Activated CD8-positive, alpha-beta memory T cell treated with anti-CD3 and anti-CD28 coated beads, Interleukin-2, amount 10 ng/mL, durations not matched to agents 7 days and 5 days (primary cell): ENCODE data around the gene NUDCD3. TPM values are rescaled to one million over a fixed set of nuclear protein-coding genes. Genes with fewer than 3 reads are reported as not detected.

Source experiments
- ATAC-seq: fragments of 150-1000 bp; cut with Tn5 transposase; one replicate; pipeline ENCODE4 v1.10.0; 2021; ENCODE audit warnings: moderate library complexity
- CTCF ChIA-PET: fragments of 350-600 bp; sonication (Branson Sonifier 250); formaldehyde crosslinking; loops from one replicate; lab custom pipeline; 2021; ENCODE audit warnings: antibody characterized with exemption; lab: Charles Lee
- DNase-seq: peaks from one replicate; pipeline ENCODE4 v3.0.0-alpha.2; 2020
- H3K27ac Mint-ChIP-seq: one replicate; pipeline ENCODE4 v1.8.0; 2021; ENCODE audit warnings: mild to moderate bottlenecking, mixed read lengths
- H3K27me3 Mint-ChIP-seq: one replicate; pipeline ENCODE4 v1.8.0; 2021; ENCODE audit warnings: mixed read lengths
- H3K36me3 Mint-ChIP-seq: one replicate; pipeline ENCODE4 v1.8.0; 2021; ENCODE audit warnings: mild to moderate bottlenecking, mixed read lengths
- H3K4me1 Mint-ChIP-seq: one replicate; pipeline ENCODE4 v1.8.0; 2021; ENCODE audit warnings: mixed read lengths
- H3K4me3 Mint-ChIP-seq: one replicate; pipeline ENCODE4 v1.8.0; 2021; ENCODE audit warnings: mild to moderate bottlenecking, moderate library complexity, mixed read lengths
- H3K9me3 Mint-ChIP-seq: one replicate; pipeline ENCODE4 v1.8.0; 2022; ENCODE audit warnings: low read depth, mixed read lengths
- total RNA-seq, 2 experiments: library from RNA; stranded (reverse); gene quantifications; one replicate each; pipeline ENCODE4 v1.2.3, GENCODE V29; 2021

NUDCD3 gene
- total RNA-seq, 2 experiments from 2014 or later = 92.2 to 101 TPM

- Mint-ChIP-seq H3K27ac (no peak overlapping the region), H3K4me3 (no peak overlapping the region), H3K9me3 (no peaks in the 10 kb centered on the region), H3K4me1 (peaks cover 4% of the 10 kb centered on the region), H3K27me3 (no peaks in the 10 kb centered on the region), H3K36me3 (peaks cover 34% of the 10 kb centered on the region)
- CTCF ChIA-PET = interaction anchor here (1.0 to 2.2 kb wide), 3 partner anchors 13 to 174 kb away, joined by 3 to 6 read pairs (median 4); no protein-coding TSS in a partner anchor
- DNase-seq (no peak), ATAC-seq (no peak)
Measured at GRCh38 chr7:44415510-44415909, 74.9 kb downstream of the NUDCD3 start.

- H3K9me3 Mint-ChIP-seq = no peaks in the 10 kb centered on the region
- no peak overlapping the region for H3K27ac Mint-ChIP-seq
- H3K27me3 Mint-ChIP-seq = no peaks in the 10 kb centered on the region
- ATAC-seq (no peak), DNase-seq (no peak)
- H3K4me3 Mint-ChIP-seq = no peak overlapping the region
- peaks cover 35% of the 10 kb centered on the region for H3K36me3 Mint-ChIP-seq
- CTCF ChIA-PET = interaction anchor here (1.0 kb wide), 1 partner anchor 173 kb away, joined by 3 read pairs; no protein-coding TSS in a partner anchor
- H3K4me1 Mint-ChIP-seq = peaks cover 4% of the 10 kb centered on the region
Measured at GRCh38 chr7:44415047-44415446, 75.4 kb downstream of the NUDCD3 start.

- CTCF ChIA-PET = no interaction called here
Measured at GRCh38 chr7:44411306-44411705, 79.2 kb downstream of the NUDCD3 start.

GRCh38 chr7:44408596-44408995 is 81.9 kb downstream of the NUDCD3 start:
- no peak for ATAC-seq
- peaks cover 33% of the 10 kb centered on the region for H3K36me3 Mint-ChIP-seq

More at GRCh38 chr7:44411306-44411705, 79.2 kb downstream of the NUDCD3 start:
- no peaks in the 10 kb centered on the region for H3K27me3 Mint-ChIP-seq
- peaks cover 31% of the 10 kb centered on the region for H3K36me3 Mint-ChIP-seq
- H3K27ac Mint-ChIP-seq = no peak overlapping the region
- no peak overlapping the region for H3K4me3 Mint-ChIP-seq
- DNase-seq (no peak), ATAC-seq (no peak)
- peaks cover 4% of the 10 kb centered on the region for H3K4me1 Mint-ChIP-seq
- peaks cover 2% of the 10 kb centered on the region for H3K9me3 Mint-ChIP-seq

GRCh38 chr7:44403775-44404174 is 86.7 kb downstream of the NUDCD3 start:
- peaks cover 4% of the 10 kb centered on the region for H3K36me3 Mint-ChIP-seq
- CTCF ChIA-PET = no interaction called here
- H3K27ac Mint-ChIP-seq = no peak overlapping the region
- DNase-seq (no peak), ATAC-seq (no peak)
- H3K27me3 Mint-ChIP-seq = no peaks in the 10 kb centered on the region
- H3K9me3 Mint-ChIP-seq = no peaks in the 10 kb centered on the region
- H3K4me3 Mint-ChIP-seq = no peak overlapping the region
- H3K4me1 Mint-ChIP-seq = no peaks in the 10 kb centered on the region

More at GRCh38 chr7:44408596-44408995, 81.9 kb downstream of the NUDCD3 start:
- CTCF ChIA-PET = interaction anchor here (0.6 to 2.4 kb wide), 4 partner anchors 30 to 387 kb away, joined by 3 to 5 read pairs (median 4); no protein-coding TSS in a partner anchor
- Mint-ChIP-seq H3K27ac (no peak overlapping the region), H3K27me3 (no peaks in the 10 kb centered on the region), H3K9me3 (peaks cover 2% of the 10 kb centered on the region), H3K4me1 (no peaks in the 10 kb centered on the region), H3K4me3 (no peak overlapping the region)
- DNase-seq = no peak

GRCh38 chr7:44403176-44403759 is 87.2 kb downstream of the NUDCD3 start:
- Mint-ChIP-seq H3K36me3 (peaks cover 4% of the 10 kb centered on the region), H3K4me3 (no peak overlapping the region), H3K27me3 (no peaks in the 10 kb centered on the region), H3K27ac (no peak overlapping the region), H3K4me1 (no peaks in the 10 kb centered on the region), H3K9me3 (no peaks in the 10 kb centered on the region)
- ATAC-seq (no peak), DNase-seq (no peak)
- CTCF ChIA-PET = no interaction called here

- Mint-ChIP-seq H3K4me1 (no peaks in the 10 kb centered on the region), H3K36me3 (peaks cover 4% of the 10 kb centered on the region), H3K27me3 (no peaks in the 10 kb centered on the region), H3K4me3 (no peak overlapping the region), H3K27ac (no peak overlapping the region), H3K9me3 (no peaks in the 10 kb centered on the region)
- ATAC-seq (no peak), DNase-seq (no peak)
- CTCF ChIA-PET = no interaction called here
Measured at GRCh38 chr7:44402401-44403060, 87.9 kb downstream of the NUDCD3 start.

- H3K36me3 Mint-ChIP-seq = peaks cover 4% of the 10 kb centered on the region
- ATAC-seq = no peak
- H3K27ac Mint-ChIP-seq = no peak overlapping the region
- H3K27me3 Mint-ChIP-seq = no peaks in the 10 kb centered on the region
- H3K9me3 Mint-ChIP-seq = no peaks in the 10 kb centered on the region
- CTCF ChIA-PET = no interaction called here
- DNase-seq = no peak
- no peaks in the 10 kb centered on the region for H3K4me1 Mint-ChIP-seq
- H3K4me3 Mint-ChIP-seq = no peak overlapping the region
Measured at GRCh38 chr7:44401692-44402091, 88.8 kb downstream of the NUDCD3 start.

GRCh38 chr7:44400033-44400511 is 90.4 kb downstream of the NUDCD3 start:
- H3K9me3 Mint-ChIP-seq = no peaks in the 10 kb centered on the region
- peaks cover 4% of the 10 kb centered on the region for H3K36me3 Mint-ChIP-seq
- no peaks in the 10 kb centered on the region for H3K27me3 Mint-ChIP-seq
- H3K4me3 Mint-ChIP-seq = no peak overlapping the region
- H3K27ac Mint-ChIP-seq = no peak overlapping the region
- CTCF ChIA-PET = no interaction called here
- ATAC-seq (no peak), DNase-seq (no peak)
- no peaks in the 10 kb centered on the region for H3K4me1 Mint-ChIP-seq

GRCh38 chr7:44398953-44399574 is 91.4 kb downstream of the NUDCD3 start:
- no peak overlapping the region for H3K27ac Mint-ChIP-seq
- CTCF ChIA-PET = no interaction called here
- H3K4me1 Mint-ChIP-seq = no peaks in the 10 kb centered on the region
- ATAC-seq (no peak), DNase-seq (peak; percentile 32)
- no peak overlapping the region for H3K4me3 Mint-ChIP-seq
- H3K9me3 Mint-ChIP-seq = no peaks in the 10 kb centered on the region
- no peaks in the 10 kb centered on the region for H3K27me3 Mint-ChIP-seq
- H3K36me3 Mint-ChIP-seq = peaks cover 4% of the 10 kb centered on the region

- H3K27ac Mint-ChIP-seq = no peak overlapping the region
- DNase-seq (peak; percentile 29), ATAC-seq (no peak)
- H3K4me3 Mint-ChIP-seq = no peak overlapping the region
- H3K4me1 Mint-ChIP-seq = no peaks in the 10 kb centered on the region
- H3K9me3 Mint-ChIP-seq = no peaks in the 10 kb centered on the region
- H3K36me3 Mint-ChIP-seq = peaks cover 3% of the 10 kb centered on the region
- CTCF ChIA-PET = no interaction called here
- no peaks in the 10 kb centered on the region for H3K27me3 Mint-ChIP-seq
Measured at GRCh38 chr7:44398511-44398911, 91.9 kb downstream of the NUDCD3 start.

GRCh38 chr7:44396931-44397545 is 93.4 kb downstream of the NUDCD3 start:
- no peaks in the 10 kb centered on the region for H3K4me1 Mint-ChIP-seq
- no peak for ATAC-seq
- no peaks in the 10 kb centered on the region for H3K27me3 Mint-ChIP-seq
- peak; percentile 31 for DNase-seq
- H3K27ac Mint-ChIP-seq = no peak overlapping the region
- H3K4me3 Mint-ChIP-seq = no peak overlapping the region
- CTCF ChIA-PET = interaction anchor here (0.9 to 1.4 kb wide), 2 partner anchors 18 to 138 kb away, joined by 3 read pairs; no protein-coding TSS in a partner anchor
- no peaks in the 10 kb centered on the region for H3K9me3 Mint-ChIP-seq
- H3K36me3 Mint-ChIP-seq = no peaks in the 10 kb centered on the region

GRCh38 chr7:44396496-44396895 is 94.0 kb downstream of the NUDCD3 start:
- no peaks in the 10 kb centered on the region for H3K9me3 Mint-ChIP-seq
- H3K4me1 Mint-ChIP-seq = no peaks in the 10 kb centered on the region
- H3K27ac Mint-ChIP-seq = no peak overlapping the region
- no peak overlapping the region for H3K4me3 Mint-ChIP-seq
- no peaks in the 10 kb centered on the region for H3K27me3 Mint-ChIP-seq
- H3K36me3 Mint-ChIP-seq = no peaks in the 10 kb centered on the region
- CTCF ChIA-PET = interaction anchor here (1.4 kb wide), 1 partner anchor 17 kb away, joined by 3 read pairs; no protein-coding TSS in a partner anchor
- ATAC-seq = no peak
- DNase-seq = no peak
